H9 (cell line): ENCODE measurements around the gene GCNT3. TPM values are rescaled to one million over a fixed set of nuclear protein-coding genes. Genes with fewer than 3 reads are reported as not detected.

Experiments used
- DNase-seq: peaks from one replicate; pipeline ENCODE4 v3.0.0-alpha.2; 2017
- H2AFZ ChIP-seq: one replicate; pipeline ENCODE4 v1.6.1; 2013; ENCODE audit warnings: mild to moderate bottlenecking, low read length, control low read depth, moderate library complexity
- H2AK5ac ChIP-seq: 2 replicates; pipeline ENCODE4 v1.6.1; 2013; ENCODE audit warnings: low read length, control low read depth, mixed read lengths; ENCODE audit not compliant: insufficient read length
- H2BK120ac ChIP-seq: one replicate; pipeline ENCODE4 v1.6.1; 2013; ENCODE audit warnings: low read depth, mild to moderate bottlenecking, low read length, control low read depth, inconsistent platforms; ENCODE audit not compliant: poor library complexity, severe bottlenecking
- H2BK12ac ChIP-seq: 2 replicates; pipeline ENCODE4 v1.6.1; 2013; ENCODE audit warnings: low read length, control low read depth, mixed read lengths, low read depth; ENCODE audit not compliant: insufficient read length
- H2BK15ac ChIP-seq: 2 replicates; pipeline ENCODE4 v1.6.1; 2013; ENCODE audit warnings: low read depth, low read length, control low read depth
- H2BK20ac ChIP-seq: one replicate; pipeline ENCODE4 v1.6.1; 2013; ENCODE audit warnings: low read depth, mild to moderate bottlenecking, low read length, control low read depth, inconsistent platforms; ENCODE audit not compliant: poor library complexity, severe bottlenecking
- H2BK5ac ChIP-seq: 2 replicates; pipeline ENCODE4 v1.6.1; 2013; ENCODE audit warnings: low read length, control low read depth, mixed read lengths; ENCODE audit not compliant: insufficient read length
- H3K14ac ChIP-seq: 2 replicates; pipeline ENCODE4 v1.6.1; 2013; ENCODE audit warnings: low read length, control low read depth; ENCODE audit not compliant: insufficient read depth
- H3K18ac ChIP-seq: 2 replicates; pipeline ENCODE4 v1.6.1; 2013; ENCODE audit warnings: low read depth, mild to moderate bottlenecking, mixed read lengths, low read length, control low read depth; ENCODE audit not compliant: insufficient read length
- H3K23ac ChIP-seq: 2 replicates; pipeline ENCODE4 v1.6.1; 2013; ENCODE audit warnings: low read length, control low read depth, mixed read lengths, low read depth; ENCODE audit not compliant: insufficient read length
- H3K23me2 ChIP-seq: 2 replicates; pipeline ENCODE4 v1.6.1; 2013; ENCODE audit warnings: low read depth, mild to moderate bottlenecking, mixed read lengths, low read length, control low read depth; ENCODE audit not compliant: insufficient read length, poor library complexity, severe bottlenecking
- H3K27ac ChIP-seq: 2 replicates; pipeline ENCODE4 v1.5.1; 2013; ENCODE audit warnings: low read length, control low read depth, mixed read lengths, low read depth; ENCODE audit not compliant: insufficient read length
- H3K27me3 ChIP-seq: 2 replicates; pipeline ENCODE4 v1.6.1; 2013; ENCODE audit warnings: low read length, control low read depth, inconsistent platforms; ENCODE audit not compliant: insufficient read depth
- H3K4ac ChIP-seq: 2 replicates; pipeline ENCODE4 v1.6.1; 2013; ENCODE audit warnings: low read depth, mild to moderate bottlenecking, control low read depth, inconsistent platforms, low read length, moderate library complexity
- H3K4me1 ChIP-seq: 2 replicates; pipeline ENCODE4 v1.6.1; 2013; ENCODE audit warnings: low read length, control low read depth, inconsistent platforms; ENCODE audit not compliant: insufficient read depth
- H3K4me2 ChIP-seq: 2 replicates; pipeline ENCODE4 v1.6.1; 2013; ENCODE audit warnings: low read length, control low read depth, mixed read lengths; ENCODE audit not compliant: insufficient read length, insufficient read depth
- H3K56ac ChIP-seq: 2 replicates; pipeline ENCODE4 v1.6.1; 2013; ENCODE audit warnings: low read depth, mild to moderate bottlenecking, mixed read lengths, low read length, control low read depth; ENCODE audit not compliant: insufficient read length
- H3K79me1 ChIP-seq: 2 replicates; pipeline ENCODE4 v1.6.1; 2013; ENCODE audit warnings: low read depth, mild to moderate bottlenecking, moderate library complexity, low read length, control low read depth, inconsistent platforms; ENCODE audit not compliant: insufficient read depth, poor library complexity, severe bottlenecking
- H3K79me2 ChIP-seq: 2 replicates; pipeline ENCODE4 v1.6.1; 2013; ENCODE audit warnings: low read length, control low read depth, inconsistent platforms; ENCODE audit not compliant: insufficient read depth
- H3K9ac ChIP-seq: 2 replicates; pipeline ENCODE4 v1.6.1; 2013; ENCODE audit warnings: low read length, control low read depth, mixed read lengths; ENCODE audit not compliant: insufficient read length; ENCODE audit errors: extremely low read depth
- H3K9me3 ChIP-seq: one replicate; pipeline ENCODE4 v1.6.1; 2013; ENCODE audit warnings: low read depth, low read length, inconsistent platforms; ENCODE audit not compliant: control insufficient read depth
- H3T11ph ChIP-seq: one replicate; pipeline ENCODE4 v1.6.1; 2013; ENCODE audit warnings: mild to moderate bottlenecking, low read length, control low read depth, inconsistent platforms
- H4K20me1 ChIP-seq: one replicate; pipeline ENCODE4 v1.6.1; 2013; ENCODE audit not compliant: control insufficient read depth, insufficient read length, insufficient read depth
- H4K5ac ChIP-seq: 2 replicates; pipeline ENCODE4 v1.6.1; 2013; ENCODE audit warnings: low read depth, mild to moderate bottlenecking, mixed read lengths, low read length, control low read depth; ENCODE audit not compliant: insufficient read length
- H4K8ac ChIP-seq: replicated peaks from 2 replicates; pipeline ENCODE4 v1.6.1; 2013; ENCODE audit warnings: low read length, control low read depth, mixed read lengths, low read depth; ENCODE audit not compliant: insufficient read length
- H4K91ac ChIP-seq: 2 replicates; pipeline ENCODE4 v1.6.1; 2013; ENCODE audit warnings: low read depth, mild to moderate bottlenecking, moderate library complexity, mixed read lengths, low read length, control low read depth; ENCODE audit not compliant: insufficient read length
- H3K27ac Mint-ChIP-seq, 3 experiments: 2 replicates in 2 of 3; 3 replicates in 1 of 3; pipeline ENCODE4 v1.8.0; 2020 to 2021; ENCODE audit warnings: mixed read lengths in 3 of 3, mild to moderate bottlenecking in 1 of 3, moderate library complexity in 1 of 3
- H3K27me3 Mint-ChIP-seq: 2 replicates; pipeline ENCODE4 v1.8.0; 2021; ENCODE audit warnings: low read depth, mild to moderate bottlenecking, moderate library complexity, mixed read lengths
- H3K36me3 Mint-ChIP-seq, 3 experiments: 2 replicates in 2 of 3; 3 replicates in 1 of 3; pipeline ENCODE4 v1.8.0; 2020 to 2021; ENCODE audit warnings: low read depth in 3 of 3, mixed read lengths in 3 of 3; ENCODE audit not compliant: insufficient read depth in 1 of 3
- H3K4me1 Mint-ChIP-seq, 2 experiments: 2 replicates each; pipeline ENCODE4 v1.8.0; 2020; ENCODE audit warnings: mixed read lengths in 2 of 2
- H3K4me3 Mint-ChIP-seq, 2 experiments: 2 replicates in 1 of 2; 3 replicates in 1 of 2; pipeline ENCODE4 v1.8.0; 2020 to 2021; ENCODE audit warnings: mild to moderate bottlenecking in 2 of 2, mixed read lengths in 2 of 2, moderate library complexity in 1 of 2
- H3K9me3 Mint-ChIP-seq, 2 experiments: 2 replicates in 1 of 2; 3 replicates in 1 of 2; pipeline ENCODE4 v1.8.0; 2020; ENCODE audit warnings: mild to moderate bottlenecking in 2 of 2, mixed read lengths in 2 of 2, moderate library complexity in 1 of 2
- CTCF ChIP-seq: fragments of 200-600 bp; sonication (generic); conservative IDR thresholded peaks from 3 replicates; pipeline ENCODE4 v1.8.0; 2021; ENCODE audit warnings: antibody characterized with exemption, mild to moderate bottlenecking
- WGBS: extraction: QIAGEN DNeasy Blood & Tissue Kit; methylation state at CpG from one replicate; pipeline ENCODE4 v1.1.7; 2013; ENCODE audit warnings: missing lambda C conversion rate, low lambda C conversion rate, mixed read lengths; ENCODE audit not compliant: insufficient read length; ENCODE audit errors: extremely low coverage; 5-methylcytosine and 5-hydroxymethylcytosine counted together
- total RNA-seq: library from RNA; stranded (reverse); gene quantifications from 2 replicates; pipeline ENCODE4 v1.2.1, GENCODE V29; 2021

GCNT3 gene
- total RNA-seq, 1 experiment from 2014 or later = not detected

DNA sequence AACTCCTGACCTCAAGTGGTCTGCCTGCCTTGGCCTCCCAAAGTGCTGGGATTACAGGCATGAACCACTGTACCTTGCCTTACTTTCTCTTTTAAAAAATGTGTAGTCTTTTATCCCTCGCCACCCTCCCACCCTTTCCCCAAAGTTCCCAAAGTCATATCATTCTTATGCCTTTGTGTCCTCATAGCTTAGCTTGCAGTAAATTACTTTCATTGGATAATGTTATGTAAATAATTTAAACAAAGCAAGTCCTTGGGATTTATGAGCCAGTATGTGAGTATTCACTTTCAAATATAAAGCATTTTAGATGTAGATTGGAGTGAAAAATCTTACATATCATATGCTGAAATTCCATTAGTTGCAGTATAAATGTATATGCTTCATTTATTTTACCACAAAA, 34.7 kb downstream of the GCNT3 start:
- H2BK120ac ChIP-seq = no peak overlapping the region
- H3K18ac ChIP-seq = no peak overlapping the region
- H3K27me3 ChIP-seq = no peaks in the 10 kb centered on the region
- no peaks in the 10 kb centered on the region for H4K20me1 ChIP-seq
- no peaks in the 10 kb centered on the region for H3K79me2 ChIP-seq
- Mint-ChIP-seq H3K27ac (no peak overlapping the region), H3K36me3 (peaks cover 23 to 56% (median 44%) of the 10 kb centered on the region in 3 experiments; a peak in 6 of 7 replicates), H3K27me3 (no peaks in the 10 kb centered on the region), H3K9me3 (no peaks in the 10 kb centered on the region), H3K4me1 (no peaks in the 10 kb centered on the region), H3K4me3 (no peak overlapping the region)
- H3T11ph ChIP-seq = no peak overlapping the region
- no peak overlapping the region for H2AFZ ChIP-seq
- no peak overlapping the region for H4K91ac ChIP-seq
- no peak for DNase-seq
- H3K4me1 ChIP-seq = no peaks in the 10 kb centered on the region
- H3K27ac ChIP-seq = no peak overlapping the region
- TF ChIP-seq CTCF = no peak
- H4K5ac ChIP-seq = no peak overlapping the region
- no peaks in the 10 kb centered on the region for H3K23me2 ChIP-seq
- H3K14ac ChIP-seq = no peak overlapping the region
- no peaks in the 10 kb centered on the region for H3K79me1 ChIP-seq
- H3K23ac ChIP-seq = no peak overlapping the region
- no peak overlapping the region for H3K4me2 ChIP-seq
- no peak overlapping the region for H2BK5ac ChIP-seq
- no peak overlapping the region for H3K56ac ChIP-seq
- H3K9me3 ChIP-seq = no peaks in the 10 kb centered on the region
- no peak overlapping the region for H3K9ac ChIP-seq
- H2BK15ac ChIP-seq = no peak overlapping the region
- no peak overlapping the region for H3K4ac ChIP-seq
- no CpG with 5 or more reads among the region's 1 CpG for WGBS
- H2BK12ac ChIP-seq = no peak overlapping the region
- H2AK5ac ChIP-seq = no peak overlapping the region
- H4K8ac ChIP-seq = no peak overlapping the region
- H2BK20ac ChIP-seq = no peak overlapping the region
